Panc1 (cell line): ENCODE measurements around the gene BMP10. TPM values are rescaled to one million over a fixed set of nuclear protein-coding genes. Genes with fewer than 3 reads are reported as not detected.

Source experiments
- ATAC-seq: fragments of 200-7000 bp; cut with Tn5 transposase; 2 replicates; pipeline ENCODE4 v1.9.1; 2020; ENCODE audit warnings: mild to moderate bottlenecking, moderate library complexity
- BruUV-seq: library from RNA; stranded (reverse); fragments of 400-500 nt; replicated peaks from 2 replicates; lab custom pipeline; 2021; lab: Mats Ljungman, UMichigan
- CTCF ChIA-PET: fragments of 300-600 bp; sonication (Branson Sonifier 250); formaldehyde crosslinking; loops from one replicate; lab custom pipeline; 2022; ENCODE audit warnings: antibody characterized with exemption; lab: Charles Lee
- POLR2A ChIA-PET: fragments of 300-600 bp; sonication (Branson Sonifier 250); formaldehyde crosslinking; loops from one replicate; lab custom pipeline; 2022; ENCODE audit warnings: antibody characterized with exemption; lab: Charles Lee
- DNase-seq: peaks from one replicate; pipeline ENCODE4 v3.0.0-alpha.2; 2010; ENCODE audit warnings: low read depth, low spot score
- H3K27ac ChIP-seq: 2 replicates; pipeline ENCODE4 v1.5.1; 2011; ENCODE audit warnings: mild to moderate bottlenecking, low read length, inconsistent platforms
- H3K27me3 ChIP-seq: fragments of 200-500 bp; sonication (Bioruptor generic); 2 replicates; pipeline ENCODE4 v1.6.0; 2014; ENCODE audit warnings: low read length, inconsistent platforms; ENCODE audit not compliant: control insufficient read depth, insufficient read depth
- H3K36me3 ChIP-seq: fragments of 200-500 bp; sonication (Bioruptor generic); 2 replicates; pipeline ENCODE4 v1.5.1; 2014; ENCODE audit warnings: inconsistent platforms, mild to moderate bottlenecking, low read length, moderate library complexity; ENCODE audit not compliant: control insufficient read depth, insufficient read depth
- H3K4me1 ChIP-seq: 2 replicates; pipeline ENCODE4 v1.5.1; 2011; ENCODE audit warnings: inconsistent platforms, mild to moderate bottlenecking, low read length, moderate library complexity; ENCODE audit not compliant: control insufficient read depth, insufficient read depth
- H3K4me3 ChIP-seq, 2 experiments: 2 replicates each; pipeline ENCODE4 v1.5.1; 2011 to 2012; ENCODE audit warnings: low read depth in 2 of 2, low read length in 2 of 2, mild to moderate bottlenecking in 2 of 2, inconsistent platforms in 1 of 2, moderate library complexity in 1 of 2
- H3K9me3 ChIP-seq: fragments of 200-500 bp; sonication (Bioruptor generic); 2 replicates; pipeline ENCODE4 v1.5.1; 2014; ENCODE audit warnings: low read depth, mild to moderate bottlenecking, inconsistent platforms, low read length, moderate library complexity; ENCODE audit not compliant: control insufficient read depth, insufficient read depth
- CTCF ChIP-seq: fragments of 450-650 bp; IDR thresholded peaks from 2 replicates; pipeline ENCODE4 v1.5.1; 2017; ENCODE audit warnings: mild to moderate bottlenecking
- POLR2AphosphoS5 ChIP-seq: IDR thresholded peaks from 2 replicates; pipeline ENCODE4 v1.6.1; 2012; ENCODE audit warnings: mild to moderate bottlenecking, low read depth, low read length, moderate library complexity
- SIN3A ChIP-seq: IDR thresholded peaks from 2 replicates; pipeline ENCODE4 v1.6.1; 2012; ENCODE audit warnings: low read depth, mild to moderate bottlenecking, low read length, moderate library complexity, borderline replicate concordance; ENCODE audit not compliant: insufficient read depth
- TCF7L2 ChIP-seq: IDR thresholded peaks from 2 replicates; pipeline ENCODE4 v1.6.1; 2011; ENCODE audit warnings: mild to moderate bottlenecking, low read depth, low read length, inconsistent platforms
- in situ Hi-C: cut with HindIII; loops from 2 replicates; pipeline ENCODE4 v1.10.0; 2016; ENCODE audit warnings: low sequenced_read_pairs, low pct_unique_long_range_greater_than_20kb
- intact Hi-C: fragments of 100-400 bp; cut with micrococcal nuclease; formaldehyde crosslinking; loops from one replicate; pipeline ENCODE4 v1.10.0; 2022; ENCODE audit not compliant: unreplicated experiment
- total RNA-seq: library from RNA; stranded (reverse); gene quantifications from one replicate; pipeline ENCODE4 v1.2.1, GENCODE V29; 2021; ENCODE audit not compliant: unreplicated experiment
- TF ChIP-seq, protein P1 (sequence below), 2 experiments: IDR thresholded peaks; 2 replicates each; pipeline ENCODE4 v1.6.1; 2011 to 2012; ENCODE audit warnings: low read depth in 2 of 2, control low read depth in 1 of 2, low read length in 1 of 2, mild to moderate bottlenecking in 1 of 2, moderate library complexity in 1 of 2; ENCODE audit not compliant: insufficient read depth in 1 of 2

Gene BMP10
- total RNA-seq, 1 experiment from 2014 or later = not detected

- no peaks in the 10 kb centered on the region for H3K27me3 ChIP-seq
- H3K4me3 ChIP-seq = no peak overlapping the region
- in situ Hi-C loops (no loop called here), intact Hi-C loops (loop anchor here (10.0 kb wide), 1 partner anchor 77 kb away; no protein-coding TSS in a partner anchor)
- no peaks in the 10 kb centered on the region for H3K4me1 ChIP-seq
- ChIA-PET CTCF (no interaction called here), POLR2A (no interaction called here)
- H3K27ac ChIP-seq = no peak overlapping the region
- ATAC-seq (no peak), DNase-seq (no peak)
- no peak for TF ChIP-seq TCF7L2
- TF ChIP-seq POLR2AphosphoS5 = no peak
- no peak for TF ChIP-seq CTCF
- no peak for TF ChIP-seq SIN3A
- TF ChIP-seq, protein P1, sequence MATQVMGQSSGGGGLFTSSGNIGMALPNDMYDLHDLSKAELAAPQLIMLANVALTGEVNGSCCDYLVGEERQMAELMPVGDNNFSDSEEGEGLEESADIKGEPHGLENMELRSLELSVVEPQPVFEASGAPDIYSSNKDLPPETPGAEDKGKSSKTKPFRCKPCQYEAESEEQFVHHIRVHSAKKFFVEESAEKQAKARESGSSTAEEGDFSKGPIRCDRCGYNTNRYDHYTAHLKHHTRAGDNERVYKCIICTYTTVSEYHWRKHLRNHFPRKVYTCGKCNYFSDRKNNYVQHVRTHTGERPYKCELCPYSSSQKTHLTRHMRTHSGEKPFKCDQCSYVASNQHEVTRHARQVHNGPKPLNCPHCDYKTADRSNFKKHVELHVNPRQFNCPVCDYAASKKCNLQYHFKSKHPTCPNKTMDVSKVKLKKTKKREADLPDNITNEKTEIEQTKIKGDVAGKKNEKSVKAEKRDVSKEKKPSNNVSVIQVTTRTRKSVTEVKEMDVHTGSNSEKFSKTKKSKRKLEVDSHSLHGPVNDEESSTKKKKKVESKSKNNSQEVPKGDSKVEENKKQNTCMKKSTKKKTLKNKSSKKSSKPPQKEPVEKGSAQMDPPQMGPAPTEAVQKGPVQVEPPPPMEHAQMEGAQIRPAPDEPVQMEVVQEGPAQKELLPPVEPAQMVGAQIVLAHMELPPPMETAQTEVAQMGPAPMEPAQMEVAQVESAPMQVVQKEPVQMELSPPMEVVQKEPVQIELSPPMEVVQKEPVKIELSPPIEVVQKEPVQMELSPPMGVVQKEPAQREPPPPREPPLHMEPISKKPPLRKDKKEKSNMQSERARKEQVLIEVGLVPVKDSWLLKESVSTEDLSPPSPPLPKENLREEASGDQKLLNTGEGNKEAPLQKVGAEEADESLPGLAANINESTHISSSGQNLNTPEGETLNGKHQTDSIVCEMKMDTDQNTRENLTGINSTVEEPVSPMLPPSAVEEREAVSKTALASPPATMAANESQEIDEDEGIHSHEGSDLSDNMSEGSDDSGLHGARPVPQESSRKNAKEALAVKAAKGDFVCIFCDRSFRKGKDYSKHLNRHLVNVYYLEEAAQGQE (IDR thresholded peaks at IDR 0.05; ENCODE audit: insufficient read depth in 1 of 2, low read depth in 2 of 2, low read length in 1 of 2) = no peak
- no peaks in the 10 kb centered on the region for H3K36me3 ChIP-seq
- no TSS peak for BruUV-seq
- no peaks in the 10 kb centered on the region for H3K9me3 ChIP-seq
These were observed 39.4 kb downstream of the BMP10 start for GRCh38 chr2:68831686-68832232.

- ChIA-PET CTCF (no interaction called here), POLR2A (no interaction called here)
- intact Hi-C loops (loop anchor here (10.0 kb wide), 1 partner anchor 75 kb away; no protein-coding TSS in a partner anchor), in situ Hi-C loops (no loop called here)
- BruUV-seq = no TSS peak
- no peaks in the 10 kb centered on the region for H3K27me3 ChIP-seq
- no peaks in the 10 kb centered on the region for H3K9me3 ChIP-seq
- no peaks in the 10 kb centered on the region for H3K4me1 ChIP-seq
- no peak for DNase-seq
- H3K27ac ChIP-seq = no peak overlapping the region
- TF ChIP-seq, protein P1 (IDR thresholded peaks at IDR 0.05; ENCODE audit: insufficient read depth in 1 of 2, low read depth in 2 of 2, low read length in 1 of 2) = no peak
- TF ChIP-seq SIN3A (no peak), CTCF (no peak), TCF7L2 (no peak), POLR2AphosphoS5 (no peak)
- H3K4me3 ChIP-seq = no peak overlapping the region
- H3K36me3 ChIP-seq = no peaks in the 10 kb centered on the region
- ATAC-seq = no peak
These were observed 41.4 kb downstream of the BMP10 start for GRCh38 chr2:68829749-68830148.
